Kidney (tissue), 14 donors: ENCODE data around the gene SGSH. TPM values are rescaled to one million over a fixed set of nuclear protein-coding genes. Genes with fewer than 3 reads are reported as not detected.
A peak's percentile ranks its signal among the peaks of the same experiment; 100 is the strongest.

Source experiments
- DNase-seq, 5 donors: peaks; one replicate each; pipeline ENCODE4 v3.0.0-alpha.2; 2013 to 2020
- FAIRE-seq: peaks from 2 replicates; lab custom pipeline; 2012; peaks lifted over from hg19 to GRCh38; lab: Jason Lieb, UNC
- H3K27ac ChIP-seq, 2 donors: one replicate each; pipeline ENCODE4 v1.7.0; 2013; ENCODE audit warnings: low read depth in 2 of 2, low read length in 2 of 2, inconsistent platforms in 1 of 2
- H3K27me3 ChIP-seq: one replicate; pipeline ENCODE4 v1.7.1; 2013; ENCODE audit warnings: low read length, inconsistent platforms; ENCODE audit not compliant: control insufficient read depth, insufficient read depth
- H3K36me3 ChIP-seq, 3 donors: one replicate each; pipeline versions ENCODE4 v1.7.0 to v1.7.1; 2013; ENCODE audit warnings: low read length in 3 of 3, control low read depth in 1 of 3, inconsistent platforms in 1 of 3; ENCODE audit not compliant: insufficient read depth in 3 of 3, control insufficient read depth in 2 of 3
- H3K4me1 ChIP-seq, 3 donors: one replicate each; pipeline versions ENCODE4 v1.7.0 to v1.7.1; 2013; ENCODE audit warnings: low read length in 3 of 3, inconsistent platforms in 1 of 3, low read depth in 1 of 3; ENCODE audit not compliant: control insufficient read depth in 2 of 3, insufficient read depth in 2 of 3
- H3K4me3 ChIP-seq, 3 donors: one replicate each; pipeline versions ENCODE4 v1.7.0 to v1.8.1; 2013; ENCODE audit warnings: low read length in 3 of 3, control low read depth in 1 of 3, inconsistent platforms in 1 of 3
- H3K9ac ChIP-seq, 3 donors: one replicate each; pipeline versions ENCODE4 v1.7.0 to v1.7.1; 2013; ENCODE audit warnings: low read length in 3 of 3, control low read depth in 1 of 3, inconsistent platforms in 1 of 3
- H3K9me3 ChIP-seq, 3 donors: one replicate each; pipeline versions ENCODE4 v1.7.0 to v1.7.1; 2013; ENCODE audit warnings: low read length in 3 of 3, control low read depth in 1 of 3, inconsistent platforms in 1 of 3; ENCODE audit not compliant: control insufficient read depth in 2 of 3, insufficient read depth in 1 of 3
- CTCF ChIP-seq: IDR thresholded peaks from 3 replicates; pipeline ENCODE4 v1.5.1; 2012; ENCODE audit warnings: mild to moderate bottlenecking, moderate library complexity, borderline replicate concordance; ENCODE audit not compliant: insufficient read depth; ENCODE audit errors: extremely low read depth
- intact Hi-C: fragments of 100-400 bp; cut with DNase I; formaldehyde crosslinking; loops from one replicate; pipeline ENCODE4 v1.11.1; 2022
- polyA plus RNA-seq: library from polyadenylated mRNA; stranded (reverse); fragments of 350-450 nt; fragmentation: Illumina TruSeq; extraction: RNeasy Lipid Tissue Mini Kit (QIAGEN cat#74804); gene quantifications from one replicate; pipeline ENCODE4 v1.2.3, GENCODE V29; 2014; ENCODE audit warnings: low read depth, low replicate concordance; ENCODE audit not compliant: insufficient read depth
- total RNA-seq: library from RNA; stranded (reverse); fragmentation: NEBNext Ultra II Directional; extraction: Animal tissue kit (Norgen Biotek cat#: 25700); gene quantifications from one replicate; pipeline ENCODE4 v1.2.1, GENCODE V29; 2021
- donor health status: control.
- donor health status: control.
- donor health status: control.
- donor health status: control.
- donor health status: control.
- donor health status: DM: yes; HTN: yes; CAD: no.
- donor health status: Normal renal cell carcinoma (clear cell type).

SGSH gene
- total and polyA plus RNA-seq, 2 donors from 2014 or later, result 25.9 to 63.2 TPM

DNA sequence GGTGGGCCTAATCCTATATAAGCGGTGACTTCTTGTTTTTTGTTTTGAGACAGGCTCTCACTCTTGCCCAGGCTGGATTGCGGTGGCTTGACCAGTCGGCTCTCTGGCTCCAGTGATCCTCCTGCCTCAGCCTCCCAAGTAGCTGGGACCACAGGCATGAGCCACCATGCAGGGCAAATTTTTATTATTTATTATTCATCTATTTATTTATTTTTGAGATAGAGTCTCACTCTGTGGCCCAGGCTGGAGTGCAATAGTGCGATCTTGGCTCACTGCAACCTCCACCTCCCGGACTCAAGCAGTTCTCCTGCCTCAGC is 35.9 kb upstream of the SGSH start:
- TF ChIP-seq CTCF, result no peak
- Histone ChIP-seq H3K9ac (no peak overlapping the region), H3K27me3 (no peaks in the 10 kb centered on the region), H3K4me3 (no peak overlapping the region), H3K36me3 (no peaks in the 10 kb centered on the region), H3K4me1 (peaks cover 2 to 21% (median 14%) of the 10 kb centered on the region in 3 donors), H3K27ac (peak overlapping the region in 1 of 2 donors; percentile 86), H3K9me3 (no peaks in the 10 kb centered on the region)
- FAIRE-seq (no peak), DNase-seq (no peak)
- intact Hi-C loops, result no loop called here

DNA sequence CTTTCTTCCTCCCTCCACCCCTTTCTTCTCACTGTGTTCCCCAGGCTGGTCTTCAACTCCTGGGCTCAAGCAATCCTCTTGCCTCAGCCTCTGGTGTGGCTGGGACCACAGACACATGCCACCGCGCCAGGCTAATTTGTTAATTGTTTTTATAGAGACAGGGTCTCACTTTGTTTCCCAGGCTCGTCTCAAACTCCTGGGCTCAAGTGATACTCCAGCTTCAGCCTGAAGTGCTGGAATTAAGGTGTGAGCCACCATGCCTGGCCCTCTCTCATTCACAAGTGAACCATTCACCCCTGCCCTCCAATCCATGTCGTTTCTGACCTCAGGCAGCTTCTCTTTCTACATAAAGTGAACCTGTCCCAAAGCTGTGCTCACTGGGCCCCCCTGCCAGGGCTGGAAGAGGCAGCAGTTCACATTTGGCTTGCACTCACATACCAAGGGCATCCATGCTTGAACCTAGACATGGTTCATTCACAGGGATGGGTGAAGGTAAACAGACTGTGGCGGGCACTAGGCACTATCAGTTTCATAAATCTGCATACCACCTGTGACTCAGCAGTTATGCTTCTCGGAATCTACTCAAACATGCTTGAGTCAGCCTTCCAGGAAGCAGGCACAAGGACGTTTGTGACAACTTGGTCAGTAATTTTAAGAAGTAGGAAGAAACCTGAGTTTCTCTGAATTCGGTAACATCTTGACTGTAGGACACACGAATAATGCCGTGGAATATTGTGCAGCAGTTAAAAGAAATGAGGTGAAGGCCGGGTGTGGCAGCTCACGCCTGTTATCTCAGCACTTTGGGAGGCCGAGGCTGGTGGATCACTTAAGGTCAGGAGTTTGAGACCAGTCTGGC is 34.5 kb upstream of the SGSH start:
- peak overlapping the region in 1 of 3 donors; percentile 21 for H3K9ac ChIP-seq
- FAIRE-seq, result peak; percentile 57
- no peak for TF ChIP-seq CTCF
- no peaks in the 10 kb centered on the region for H3K27me3 ChIP-seq
- peak; percentile 71 to 93 (median 89) for DNase-seq
- H3K27ac ChIP-seq, result peak overlapping the region; percentile 86 to 88
- peak overlapping the region in 2 of 3 donors; percentile 3 to 22 for H3K4me3 ChIP-seq
- H3K4me1 ChIP-seq, result peaks cover 2 to 21% (median 10%) of the 10 kb centered on the region in 3 donors
- peaks cover 0 to 3% (median 0%) of the 10 kb centered on the region in 3 donors for H3K36me3 ChIP-seq
- intact Hi-C loops, result no loop called here
- no peaks in the 10 kb centered on the region for H3K9me3 ChIP-seq

GRCh38 chr17:80253631-80254395 is 33.7 kb upstream of the SGSH start:
- Histone ChIP-seq H3K4me1 (peaks cover 2 to 21% (median 10%) of the 10 kb centered on the region in 3 donors), H3K9me3 (no peaks in the 10 kb centered on the region), H3K36me3 (peaks cover 0 to 3% (median 0%) of the 10 kb centered on the region in 3 donors), H3K27ac (peak overlapping the region; percentile 86 to 88), H3K4me3 (no peak overlapping the region), H3K27me3 (no peaks in the 10 kb centered on the region), H3K9ac (peak overlapping the region in 1 of 3 donors; percentile 36)
- no peak for TF ChIP-seq CTCF
- DNase-seq (peak in 3 of 5 donors; percentile 68 to 77 (median 73)), FAIRE-seq (no peak)
- intact Hi-C loops, result no loop called here
